OCI-LY7 (cell line): Measurements from ENCODE around the gene SMIM29. TPM values are rescaled to one million over a fixed set of nuclear protein-coding genes. Genes with fewer than 3 reads are reported as not detected.

Source experiments
- BruUV-seq: library from RNA; stranded (reverse); fragments of 400-500 nt; replicated peaks from 2 replicates; lab custom pipeline; 2021; lab: Mats Ljungman, UMichigan
- CTCF ChIA-PET: fragments of 300-600 bp; sonication (Branson Sonifier 250); formaldehyde crosslinking; loops from one replicate; lab custom pipeline; 2022; ENCODE audit warnings: antibody characterized with exemption; ENCODE audit not compliant: unreplicated experiment; lab: Charles Lee
- POLR2A ChIA-PET: fragments of 300-600 bp; sonication (Branson Sonifier 250); formaldehyde crosslinking; loops from one replicate; lab custom pipeline; 2022; ENCODE audit warnings: antibody characterized with exemption; lab: Charles Lee
- DNase-seq: peaks from one replicate; pipeline ENCODE4 v3.0.0-alpha.2; 2015; ENCODE audit warnings: low spot score
- H2AFZ ChIP-seq: fragments of 200-600 bp; sonication (generic), shearing (Covaris generic); 2 replicates; pipeline ENCODE4 v1.6.1; 2014; ENCODE audit warnings: mild to moderate bottlenecking, antibody characterized with exemption, low read length, moderate library complexity
- H3K27ac ChIP-seq: fragments of 200-600 bp; sonication (generic); 2 replicates; pipeline ENCODE4 v1.5.1; 2014; ENCODE audit warnings: mixed run types, low read depth, mild to moderate bottlenecking, moderate library complexity, low read length, inconsistent platforms; ENCODE audit not compliant: poor library complexity, severe bottlenecking
- H3K36me3 ChIP-seq: fragments of 200-600 bp; sonication (generic); 2 replicates; pipeline ENCODE4 v1.6.1; 2014; ENCODE audit warnings: mild to moderate bottlenecking, antibody characterized with exemption, low read length, moderate library complexity, mixed read lengths; ENCODE audit not compliant: insufficient read depth
- H3K4me1 ChIP-seq: fragments of 200-600 bp; sonication (generic); 2 replicates; pipeline ENCODE4 v1.5.1; 2014; ENCODE audit warnings: mild to moderate bottlenecking, low read length; ENCODE audit not compliant: insufficient read depth, poor library complexity, severe bottlenecking
- H3K4me2 ChIP-seq: fragments of 200-600 bp; sonication (generic); 2 replicates; pipeline ENCODE4 v1.6.1; 2014; ENCODE audit warnings: mild to moderate bottlenecking, low read length
- H3K4me3 ChIP-seq: fragments of 200-600 bp; sonication (generic); 2 replicates; pipeline ENCODE4 v1.5.1; 2014; ENCODE audit warnings: mild to moderate bottlenecking, low read depth, low read length; ENCODE audit not compliant: poor library complexity, severe bottlenecking
- H3K79me2 ChIP-seq: fragments of 200-600 bp; sonication (generic); 2 replicates; pipeline ENCODE4 v1.6.1; 2016; ENCODE audit warnings: low read depth, mild to moderate bottlenecking, low read length, moderate library complexity, mixed read lengths; ENCODE audit not compliant: insufficient read depth
- H3K9me2 ChIP-seq: fragments of 200-600 bp; sonication (generic); 2 replicates; pipeline ENCODE4 v1.6.1; 2016; ENCODE audit warnings: mild to moderate bottlenecking, low read length, mixed read lengths; ENCODE audit not compliant: insufficient read depth
- H3K9me3 ChIP-seq: fragments of 200-600 bp; sonication (generic); 2 replicates; pipeline ENCODE4 v1.6.1; 2014; ENCODE audit warnings: mild to moderate bottlenecking, mixed run types, low read length, mixed read lengths
- H4K20me1 ChIP-seq: fragments of 200-600 bp; sonication (generic); 2 replicates; pipeline ENCODE4 v1.6.1; 2014; ENCODE audit warnings: mild to moderate bottlenecking, antibody characterized with exemption, low read length, moderate library complexity, mixed read lengths; ENCODE audit not compliant: insufficient read depth
- EZH2phosphoT487 ChIP-seq: fragments of 200-600 bp; sonication (generic); IDR thresholded peaks from 2 replicates; pipeline ENCODE4 v1.6.1; 2018; ENCODE audit warnings: low read depth, borderline replicate concordance, mild to moderate bottlenecking, mixed run types, antibody characterized with exemption, low read length, moderate library complexity, mixed read lengths
- intact Hi-C: fragments of 100-400 bp; cut with micrococcal nuclease; formaldehyde crosslinking; loops from one replicate; pipeline ENCODE4 v1.10.0; 2022; ENCODE audit not compliant: unreplicated experiment
- total RNA-seq, 2 experiments: library from RNA; depleted of rRNA in 1 of 2; stranded (reverse); fragments of >200 nt in 1 of 2; shearing (Covaris generic) in 1 of 2; gene quantifications; 2 replicates each; pipeline ENCODE4 v1.2.3, GENCODE V29; 2014 to 2022
- TF ChIP-seq, protein P1 (sequence below): fragments of 200-600 bp; sonication (generic); conservative IDR thresholded peaks from 2 replicates; pipeline ENCODE4 v1.5.1; 2014; ENCODE audit warnings: mild to moderate bottlenecking, antibody characterized with exemption, low read length, moderate library complexity, mixed read lengths

Gene SMIM29
- total RNA-seq, 2 experiments from 2014 or later: 17.3 to 21.3 TPM

DNA sequence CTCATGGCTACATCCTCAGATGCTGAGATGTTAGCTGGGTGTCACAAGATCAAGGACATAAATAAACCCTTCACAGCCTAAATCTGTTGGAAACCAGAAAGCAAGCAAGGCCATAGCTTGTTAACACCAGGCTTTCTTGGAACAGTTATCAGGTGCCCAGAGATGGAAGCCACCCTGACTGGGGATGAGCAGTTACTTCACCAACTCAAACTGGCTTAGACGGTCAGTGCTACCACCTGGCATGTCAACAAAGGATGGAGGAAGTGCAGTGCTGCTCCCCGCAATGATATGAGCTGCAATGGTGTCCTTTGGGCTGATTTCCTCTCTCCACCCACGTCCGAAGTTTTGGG, 28.9 kb upstream of the SMIM29 start:
- Histone ChIP-seq H3K4me1 (peaks cover 8% of the 10 kb centered on the region), H3K79me2 (no peaks in the 10 kb centered on the region), H3K9me3 (no peaks in the 10 kb centered on the region), H2AFZ (no peak overlapping the region), H3K27ac (no peak overlapping the region), H3K9me2 (no peaks in the 10 kb centered on the region), H3K4me2 (no peak overlapping the region), H4K20me1 (no peaks in the 10 kb centered on the region), H3K4me3 (no peak overlapping the region), H3K36me3 (peaks cover 33% of the 10 kb centered on the region)
- ChIA-PET CTCF (no interaction called here), POLR2A (interaction anchor here (0.5 to 1.1 kb wide), 2 partner anchors 11 to 110 kb away, joined by 3 to 4 read pairs; no protein-coding TSS in a partner anchor)
- no peak for DNase-seq
- BruUV-seq: no TSS peak
- TF ChIP-seq, protein P1, sequence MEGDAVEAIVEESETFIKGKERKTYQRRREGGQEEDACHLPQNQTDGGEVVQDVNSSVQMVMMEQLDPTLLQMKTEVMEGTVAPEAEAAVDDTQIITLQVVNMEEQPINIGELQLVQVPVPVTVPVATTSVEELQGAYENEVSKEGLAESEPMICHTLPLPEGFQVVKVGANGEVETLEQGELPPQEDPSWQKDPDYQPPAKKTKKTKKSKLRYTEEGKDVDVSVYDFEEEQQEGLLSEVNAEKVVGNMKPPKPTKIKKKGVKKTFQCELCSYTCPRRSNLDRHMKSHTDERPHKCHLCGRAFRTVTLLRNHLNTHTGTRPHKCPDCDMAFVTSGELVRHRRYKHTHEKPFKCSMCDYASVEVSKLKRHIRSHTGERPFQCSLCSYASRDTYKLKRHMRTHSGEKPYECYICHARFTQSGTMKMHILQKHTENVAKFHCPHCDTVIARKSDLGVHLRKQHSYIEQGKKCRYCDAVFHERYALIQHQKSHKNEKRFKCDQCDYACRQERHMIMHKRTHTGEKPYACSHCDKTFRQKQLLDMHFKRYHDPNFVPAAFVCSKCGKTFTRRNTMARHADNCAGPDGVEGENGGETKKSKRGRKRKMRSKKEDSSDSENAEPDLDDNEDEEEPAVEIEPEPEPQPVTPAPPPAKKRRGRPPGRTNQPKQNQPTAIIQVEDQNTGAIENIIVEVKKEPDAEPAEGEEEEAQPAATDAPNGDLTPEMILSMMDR: no peak
- no peak for TF ChIP-seq EZH2phosphoT487
- intact Hi-C loops: no loop called here

DNA sequence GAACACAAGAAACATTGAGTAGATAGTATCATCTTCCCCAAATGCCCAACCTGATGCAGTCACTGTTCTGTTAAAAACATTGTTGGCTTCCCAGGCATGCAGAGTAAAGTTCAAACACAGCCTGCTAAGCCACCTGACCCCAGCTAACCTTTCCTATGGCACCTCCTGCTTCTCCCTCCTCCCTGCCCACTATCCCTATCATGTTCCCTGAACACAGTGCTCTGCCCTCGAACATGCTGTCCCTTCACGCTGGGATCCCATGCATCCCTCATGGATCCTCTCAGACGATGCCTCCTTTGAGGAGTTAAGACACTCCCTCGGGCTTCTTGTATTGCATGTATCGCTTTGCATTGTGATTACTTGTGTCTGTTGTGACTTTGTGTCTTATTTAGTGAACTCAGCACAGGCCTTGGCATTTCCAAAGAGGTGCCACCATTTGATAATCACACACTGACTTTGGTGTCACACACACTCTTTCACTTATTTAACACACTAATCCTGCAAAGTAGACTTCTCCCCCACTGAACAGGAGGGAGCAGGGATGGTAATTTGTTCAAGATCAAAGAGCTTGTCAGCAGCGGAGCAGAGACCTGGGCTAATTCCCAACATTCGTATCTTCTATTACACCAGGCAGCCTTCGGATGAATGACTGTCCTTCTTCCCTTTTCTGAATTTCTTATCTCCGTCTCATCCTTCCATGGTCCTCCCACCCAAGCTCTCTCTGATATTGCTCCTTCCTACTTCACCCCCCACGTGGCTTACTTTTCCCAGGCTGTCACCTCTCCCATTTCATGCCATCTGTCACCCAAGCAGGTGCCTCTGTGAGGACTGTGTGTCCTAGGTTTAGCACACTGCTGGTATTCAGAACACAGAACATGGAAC, 28.3 kb upstream of the SMIM29 start:
- Histone ChIP-seq H3K27ac (no peak overlapping the region), H3K36me3 (peaks cover 29% of the 10 kb centered on the region), H3K4me2 (no peak overlapping the region), H3K9me2 (no peaks in the 10 kb centered on the region), H3K4me1 (peaks cover 8% of the 10 kb centered on the region), H3K79me2 (no peaks in the 10 kb centered on the region), H3K4me3 (no peak overlapping the region), H3K9me3 (no peaks in the 10 kb centered on the region), H2AFZ (no peak overlapping the region), H4K20me1 (no peaks in the 10 kb centered on the region)
- TF ChIP-seq EZH2phosphoT487: no peak
- TF ChIP-seq, protein P1: no peak
- no TSS peak for BruUV-seq
- DNase-seq: no peak
- ChIA-PET CTCF (no interaction called here), POLR2A (interaction anchor here (1.1 kb wide), 1 partner anchor 11 kb away, joined by 4 read pairs; no protein-coding TSS in a partner anchor)
- intact Hi-C loops: no loop called here

DNA sequence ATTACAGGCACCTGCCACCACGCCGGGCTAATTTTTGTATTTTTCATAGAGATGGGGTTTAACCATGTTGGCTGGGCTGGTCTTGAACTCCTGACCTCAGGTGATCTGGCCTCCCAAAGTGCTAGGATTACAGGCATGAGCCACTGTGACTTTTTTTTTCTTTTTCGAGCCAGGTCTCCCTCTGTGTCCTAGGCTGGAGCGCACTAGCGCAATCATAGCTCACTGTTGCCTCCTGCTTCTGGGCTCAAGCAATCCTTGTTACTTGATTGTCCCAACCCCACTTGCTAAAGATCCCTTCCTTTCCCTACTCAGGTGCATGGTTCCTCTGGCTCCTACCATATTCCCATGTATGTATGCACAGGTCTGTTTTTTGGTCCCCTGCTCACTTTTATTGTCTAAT, 27.4 kb upstream of the SMIM29 start:
- BruUV-seq: no TSS peak
- Histone ChIP-seq H2AFZ (no peak overlapping the region), H3K36me3 (peaks cover 23% of the 10 kb centered on the region), H3K9me3 (no peaks in the 10 kb centered on the region), H3K4me3 (no peak overlapping the region), H3K4me1 (peaks cover 8% of the 10 kb centered on the region), H3K4me2 (no peak overlapping the region), H4K20me1 (no peaks in the 10 kb centered on the region), H3K27ac (no peak overlapping the region), H3K9me2 (no peaks in the 10 kb centered on the region), H3K79me2 (no peaks in the 10 kb centered on the region)
- ChIA-PET CTCF (no interaction called here), POLR2A (interaction anchor here (0.7 kb wide), 3 partner anchors 17 to 775 kb away, joined by 3 to 5 read pairs (median 3); no protein-coding TSS in a partner anchor)
- DNase-seq: no peak
- intact Hi-C loops: no loop called here
- TF ChIP-seq, protein P1: no peak
- TF ChIP-seq EZH2phosphoT487: no peak
